ENCODE data around the gene LYPD6.
"Not testable (repeated sequence)": the region's sequence is repeated elsewhere in the genome, so short reads cannot be mapped to it uniquely, and the experiment has no call there.

LYPD6 gene

DNA sequence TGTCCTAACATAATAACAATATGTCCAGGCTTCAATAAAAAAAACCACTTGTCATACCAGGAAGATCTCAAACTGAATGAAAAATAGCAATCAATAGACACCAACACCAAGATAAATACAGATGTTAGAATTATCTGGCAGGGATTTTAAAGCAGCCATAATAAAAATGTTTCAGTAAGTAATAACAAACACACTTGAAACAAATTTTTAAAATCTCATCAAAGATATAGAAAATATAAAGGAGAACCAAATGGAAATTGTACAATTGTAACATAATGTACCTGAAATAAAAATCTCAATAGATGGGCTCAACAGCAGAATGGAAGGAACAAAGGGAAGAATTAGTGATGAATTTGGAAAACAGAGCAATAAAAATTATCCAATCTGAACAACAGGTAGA, 128.1 kb downstream of the LYPD6 start:
- no peak for DNase-seq (ENCODE audit: low read depth)

- no peak for DNase-seq (ENCODE audit: low read depth)
Measured at GRCh38 chr2:149463328-149464002, 133.1 kb downstream of the LYPD6 start.

DNA sequence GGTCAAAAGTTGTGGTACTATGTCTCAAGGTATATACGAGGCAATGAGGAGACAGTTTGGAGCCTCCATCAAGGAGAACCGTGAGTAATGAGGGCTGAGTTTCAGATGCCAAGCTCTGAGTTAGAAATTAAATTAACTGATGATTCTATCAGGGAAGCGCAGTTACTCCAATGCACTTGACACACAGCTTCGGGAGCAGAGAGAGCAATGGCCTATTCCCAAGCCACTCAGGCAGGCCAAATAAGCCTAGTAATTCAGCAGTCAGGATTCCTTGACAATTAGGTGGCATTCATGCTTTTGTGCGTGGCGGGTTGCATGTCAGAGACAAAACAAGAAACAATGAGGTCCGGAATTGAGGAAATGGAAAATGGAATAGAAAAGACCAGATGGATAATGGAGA, 134.0 kb downstream of the LYPD6 start:
- no peak for DNase-seq (ENCODE audit: low read depth)

DNA sequence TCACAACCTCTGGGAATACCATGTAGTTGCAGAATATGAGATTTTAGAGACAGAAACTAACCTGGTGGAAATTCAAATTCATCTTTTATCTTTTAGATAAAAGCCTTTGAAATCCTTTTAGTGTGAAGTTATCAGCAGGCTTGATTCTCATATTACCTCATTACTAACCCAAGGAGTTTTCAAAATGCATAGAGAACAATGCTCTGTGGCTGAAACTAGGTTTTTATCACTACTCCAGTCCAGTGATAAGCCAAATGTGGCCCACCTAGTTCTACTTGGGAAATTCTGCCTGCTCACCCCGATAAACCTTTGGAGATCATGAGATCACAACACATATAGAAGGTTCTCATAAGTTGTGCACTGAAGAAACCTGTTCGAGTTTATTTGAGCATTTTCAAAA, 135.5 kb downstream of the LYPD6 start:
- no peak for DNase-seq (ENCODE audit: low read depth)

DNA sequence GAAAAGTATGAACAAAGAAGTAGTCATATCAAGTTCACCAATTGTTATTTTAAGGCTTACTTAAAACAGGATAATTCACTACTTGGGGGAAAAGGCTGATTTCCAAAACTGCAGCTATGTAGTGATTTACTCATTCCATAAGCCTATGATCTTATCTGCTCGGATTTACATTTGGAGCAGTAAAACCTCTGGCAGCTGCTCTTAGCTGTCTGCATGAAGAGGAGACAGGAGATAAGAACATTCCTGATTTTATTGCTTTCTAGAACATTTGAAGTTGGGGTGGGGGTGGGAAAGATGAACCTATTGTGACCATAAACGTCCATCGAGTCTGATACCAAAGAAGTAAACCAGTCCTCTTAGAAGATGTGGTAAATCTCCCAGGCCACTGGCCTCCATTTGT, 136.2 kb downstream of the LYPD6 start:
- no peak for DNase-seq (ENCODE audit: low read depth)

DNA sequence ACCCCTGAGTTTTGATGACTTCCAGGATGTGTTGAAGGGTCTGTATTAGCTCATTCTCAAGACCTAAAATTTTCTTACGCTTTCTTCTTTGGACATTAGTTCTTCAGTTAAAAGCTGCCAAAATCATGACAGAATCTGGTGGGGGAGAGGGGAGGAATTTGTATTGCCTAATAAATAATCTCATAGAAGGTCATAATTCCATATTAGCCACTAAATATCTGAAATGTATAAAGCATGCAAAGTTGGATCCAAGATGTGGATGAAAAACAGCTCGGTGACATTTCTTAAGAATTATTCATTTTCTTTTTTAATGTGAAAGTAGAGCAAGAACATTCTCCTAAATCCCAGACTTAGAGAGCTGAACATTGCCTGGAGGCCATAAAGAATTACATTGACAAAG, 137.0 kb downstream of the LYPD6 start:
- DNase-seq (ENCODE audit: low read depth) = no peak

DNA sequence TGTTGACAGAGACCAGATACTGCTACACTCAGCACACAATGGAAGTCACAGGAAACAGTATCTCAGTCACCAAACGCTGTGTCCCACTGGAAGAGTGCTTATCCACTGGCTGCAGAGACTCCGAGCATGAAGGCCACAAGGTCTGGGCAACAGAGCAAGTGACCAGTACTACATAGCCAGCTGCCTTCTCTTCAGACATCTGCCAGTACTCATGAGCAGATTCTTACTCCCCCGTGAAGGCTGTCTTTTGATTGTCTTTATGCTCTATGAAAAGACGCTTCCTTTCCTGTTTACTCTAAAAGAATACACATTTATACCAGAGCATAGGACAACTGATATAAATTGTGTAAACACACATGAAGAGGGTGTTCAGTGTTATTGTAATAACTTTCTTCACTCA, 138.2 kb downstream of the LYPD6 start:
- DNase-seq (ENCODE audit: low read depth) = no peak

DNA sequence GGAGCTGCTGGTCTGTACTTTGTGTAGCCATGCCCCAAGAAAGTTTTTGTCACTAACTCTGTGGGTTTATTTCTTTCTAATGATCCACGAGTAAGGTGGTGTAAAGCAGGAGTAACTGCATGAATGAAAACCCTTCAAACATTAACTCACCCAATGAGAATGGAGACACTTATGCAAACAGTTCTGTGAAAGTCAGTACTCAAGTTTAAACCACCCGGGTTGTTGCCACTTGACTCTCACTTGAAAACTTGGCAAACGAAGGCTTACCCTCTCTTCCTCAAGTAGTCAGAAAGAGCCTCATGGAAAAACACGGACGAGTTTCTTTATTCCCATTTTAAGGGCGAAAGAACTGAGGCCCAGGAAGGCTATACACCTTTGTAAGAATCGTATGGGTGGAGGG, 139.7 kb downstream of the LYPD6 start:
- DNase-seq (ENCODE audit: low read depth) = no peak

- DNase-seq (ENCODE audit: low read depth) = no peak
Measured at GRCh38 chr2:149472413-149472812, 142.0 kb downstream of the LYPD6 start.

DNA sequence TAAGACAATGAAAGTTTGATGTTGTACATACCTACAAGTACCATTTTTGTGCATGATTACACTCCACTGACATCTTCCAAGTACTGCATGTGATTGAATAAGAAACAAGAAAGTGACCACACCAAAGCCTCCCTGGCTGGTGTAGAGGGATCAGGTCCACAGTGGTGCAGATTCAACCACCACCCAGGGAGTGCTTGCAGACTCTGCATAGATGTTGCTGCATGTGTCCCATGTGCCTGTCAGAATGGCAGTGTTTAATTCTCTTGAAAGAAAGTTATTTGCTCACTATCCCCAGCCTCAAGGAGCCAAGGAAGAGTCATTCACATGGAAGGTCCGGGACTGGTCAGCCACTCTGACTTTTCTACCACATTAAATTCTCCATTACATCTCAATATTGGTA, 142.7 kb downstream of the LYPD6 start:
- DNase-seq (ENCODE audit: low read depth) = no peak

DNA sequence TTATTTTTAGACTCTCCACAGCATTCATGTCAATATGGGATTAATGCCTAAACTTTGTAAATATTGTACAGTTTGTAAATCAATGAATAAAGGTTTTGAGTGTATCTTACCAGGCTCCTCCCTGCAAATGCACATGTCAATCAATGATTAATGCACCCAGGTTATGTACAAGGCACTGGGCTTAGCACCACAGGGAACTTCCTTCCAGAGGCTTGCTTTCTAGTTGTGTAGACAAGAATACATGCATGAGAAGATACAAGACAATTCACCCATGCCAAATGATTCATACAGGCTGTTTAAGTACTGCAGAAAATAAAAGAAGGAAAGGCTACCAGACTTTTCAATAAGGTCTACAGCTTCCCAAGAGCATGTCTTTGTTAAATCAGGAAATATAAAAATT, 143.1 kb downstream of the LYPD6 start:
- DNase-seq (ENCODE audit: low read depth) = no peak

DNA sequence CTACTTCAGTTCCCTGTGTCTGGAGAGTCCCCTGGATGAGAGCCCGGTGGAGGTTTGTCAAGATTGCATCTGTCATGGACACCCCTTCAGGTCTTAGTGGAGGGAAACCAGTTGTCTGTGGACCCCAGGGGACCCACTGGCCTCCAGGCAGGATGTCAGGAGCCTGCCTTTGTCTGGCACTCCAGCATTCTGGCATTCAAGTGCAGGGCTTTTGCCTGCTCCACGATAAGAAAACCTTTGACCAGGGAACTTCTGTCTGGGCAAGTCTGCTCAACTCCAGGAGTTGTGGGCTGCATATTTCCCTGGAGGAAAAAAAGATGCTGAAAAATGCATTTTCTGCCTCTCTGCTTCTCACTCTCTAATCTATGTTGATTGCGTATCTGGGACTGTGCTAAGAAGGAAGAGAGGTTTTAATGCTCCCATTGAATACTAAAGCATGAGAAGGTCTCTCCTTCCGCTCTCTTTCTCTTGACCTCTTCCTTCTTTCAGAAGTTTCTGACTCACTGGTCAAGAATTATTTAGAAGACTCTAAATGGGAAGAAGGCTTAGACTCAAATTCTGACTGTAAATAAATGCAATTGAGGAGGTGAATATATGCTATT, 152.7 kb downstream of the LYPD6 start:
- no peak for DNase-seq (ENCODE audit: low read depth)

GRCh38 chr2:149486664-149487063, 156.3 kb downstream of the LYPD6 start:
- DNase-seq (ENCODE audit: low read depth) = no peak

DNA sequence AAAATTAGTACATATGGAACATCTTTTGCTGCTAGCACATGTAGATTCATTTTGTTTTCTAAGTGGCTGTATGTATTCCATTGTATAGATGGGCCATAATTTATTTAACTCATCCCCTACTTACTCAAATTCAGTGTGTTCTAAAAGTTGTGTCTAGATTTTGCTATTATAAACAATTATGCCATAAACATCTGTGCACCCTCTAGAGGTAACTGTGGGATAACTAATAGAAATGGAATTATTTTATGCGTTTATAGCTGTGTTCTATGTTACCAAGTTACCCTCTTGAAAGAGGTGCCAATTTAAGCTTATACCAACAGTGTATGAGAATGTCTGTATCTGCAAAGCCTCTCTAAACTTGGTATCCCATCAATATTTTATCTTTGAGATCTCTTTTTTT, 156.8 kb downstream of the LYPD6 start:
- DNase-seq (ENCODE audit: low read depth) = no peak

- no peak for DNase-seq (ENCODE audit: low read depth)
Measured at GRCh38 chr2:149488706-149489440, 158.5 kb downstream of the LYPD6 start.

GRCh38 chr2:149489452-149489851, 159.1 kb downstream of the LYPD6 start:
- DNase-seq (ENCODE audit: low read depth) = no peak

DNA sequence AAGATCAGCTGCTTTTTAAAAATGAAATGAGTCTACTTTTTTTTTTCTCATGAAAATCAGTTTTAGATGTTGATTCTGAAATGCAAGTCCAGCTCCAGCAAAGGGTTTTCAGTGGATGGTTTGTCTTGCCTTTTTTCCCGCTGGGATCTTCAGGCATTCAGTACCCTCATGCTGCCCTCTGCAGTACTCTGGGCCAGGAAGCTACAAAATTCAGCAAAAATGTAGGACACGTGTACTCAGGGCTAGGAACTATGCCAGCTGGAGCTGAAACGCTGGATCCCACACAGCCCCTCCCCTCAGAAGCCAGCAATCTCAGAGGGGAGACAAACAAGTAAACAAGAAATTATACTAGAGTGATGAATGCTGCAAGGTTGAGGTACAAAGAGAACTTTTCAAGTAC, 159.9 kb downstream of the LYPD6 start:
- no peak for DNase-seq (ENCODE audit: low read depth)

DNA sequence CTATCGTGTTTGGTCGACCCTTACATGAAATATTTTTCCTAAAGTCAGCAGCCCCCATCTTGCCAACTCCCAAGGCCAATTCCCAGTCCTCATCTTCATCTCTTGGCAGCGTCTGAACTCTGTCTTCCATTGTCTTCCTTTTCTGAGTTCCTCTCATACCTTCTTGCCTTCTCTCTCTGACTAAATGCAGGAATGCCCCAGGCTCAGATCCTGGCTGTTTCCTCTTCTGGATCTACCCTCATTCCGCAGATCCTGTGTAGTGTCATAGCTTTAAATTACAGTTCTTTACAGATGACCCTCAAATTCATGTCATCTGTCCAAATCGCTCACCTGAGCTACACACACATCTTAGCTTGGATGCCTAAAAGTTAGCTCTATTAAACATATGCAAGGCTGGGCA, 162.5 kb downstream of the LYPD6 start:
- DNase-seq (ENCODE audit: low read depth) = no peak

DNA sequence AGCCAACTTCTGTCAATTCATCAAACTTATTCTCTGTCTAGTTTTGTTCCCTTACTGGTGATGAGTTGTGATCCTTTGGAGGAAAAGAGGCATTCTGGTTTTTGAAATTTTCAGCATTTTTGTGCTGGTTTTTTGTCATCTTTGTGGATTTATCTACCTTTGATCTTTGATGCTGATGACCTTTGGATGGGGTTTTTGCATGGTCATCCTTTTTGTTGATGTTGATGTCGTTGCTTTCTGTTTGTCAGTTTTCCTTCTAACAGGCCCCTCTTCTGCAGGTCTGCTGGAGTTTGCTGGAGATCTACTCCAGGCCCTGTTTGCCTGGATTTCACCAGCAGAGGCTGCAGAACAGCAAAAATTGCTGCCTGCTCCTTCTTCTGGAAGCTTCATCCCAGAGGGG, 168.8 kb downstream of the LYPD6 start:
- DNase-seq (ENCODE audit: low read depth) = not testable (repeated sequence)

DNA sequence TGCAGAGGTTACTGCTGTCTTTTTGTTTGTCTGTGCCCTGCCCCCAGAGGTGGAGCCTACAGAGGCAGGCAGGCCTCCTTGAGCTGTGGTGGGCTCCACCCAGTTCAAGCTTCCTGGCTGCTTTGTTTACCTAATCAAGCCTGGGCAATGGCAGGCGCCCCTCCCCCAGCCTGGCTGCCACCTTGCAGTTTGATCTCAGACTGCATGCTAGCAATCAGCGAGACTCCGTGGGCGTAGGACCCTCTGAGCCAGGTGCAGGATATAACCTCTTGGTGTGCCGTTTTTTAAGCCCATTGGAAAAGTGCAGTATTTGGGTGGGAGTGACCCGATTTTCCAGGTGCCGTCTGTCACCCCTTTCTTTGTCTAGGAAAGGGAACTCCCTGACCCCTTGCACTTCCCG, 176.4 kb downstream of the LYPD6 start:
- not testable (repeated sequence) for DNase-seq (ENCODE audit: low read depth)

DNA sequence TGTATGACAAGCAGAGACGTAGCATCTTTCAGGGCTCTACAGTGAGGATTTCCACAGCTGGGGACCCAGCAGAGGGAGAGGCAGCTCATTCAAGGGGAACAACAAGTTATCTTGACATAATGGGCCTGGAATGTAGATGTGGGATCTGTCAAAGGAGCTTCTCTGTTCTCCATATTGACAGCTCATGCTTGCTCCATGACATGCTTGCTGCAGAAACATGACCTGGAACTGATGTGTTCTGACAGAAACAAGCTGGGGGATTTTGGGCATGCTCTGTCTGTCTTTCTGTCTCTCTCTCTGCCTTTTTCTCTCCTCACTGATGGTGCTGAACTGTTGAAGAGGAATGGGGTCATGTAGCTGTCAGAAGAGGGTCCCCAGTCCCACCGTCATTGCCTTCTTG, 177.6 kb downstream of the LYPD6 start:
- no peak for DNase-seq (ENCODE audit: low read depth)

- DNase-seq (ENCODE audit: low read depth) = no peak
Measured at GRCh38 chr2:149513461-149513860, 183.1 kb downstream of the LYPD6 start.
